ENCODE measurements around the gene RAP1GAP2. TPM values are rescaled to one million over a fixed set of nuclear protein-coding genes. Genes with fewer than 3 reads are reported as not detected.

Gene RAP1GAP2
- total RNA-seq, 1 experiment from 2014 or later: 72.8 TPM

DNA sequence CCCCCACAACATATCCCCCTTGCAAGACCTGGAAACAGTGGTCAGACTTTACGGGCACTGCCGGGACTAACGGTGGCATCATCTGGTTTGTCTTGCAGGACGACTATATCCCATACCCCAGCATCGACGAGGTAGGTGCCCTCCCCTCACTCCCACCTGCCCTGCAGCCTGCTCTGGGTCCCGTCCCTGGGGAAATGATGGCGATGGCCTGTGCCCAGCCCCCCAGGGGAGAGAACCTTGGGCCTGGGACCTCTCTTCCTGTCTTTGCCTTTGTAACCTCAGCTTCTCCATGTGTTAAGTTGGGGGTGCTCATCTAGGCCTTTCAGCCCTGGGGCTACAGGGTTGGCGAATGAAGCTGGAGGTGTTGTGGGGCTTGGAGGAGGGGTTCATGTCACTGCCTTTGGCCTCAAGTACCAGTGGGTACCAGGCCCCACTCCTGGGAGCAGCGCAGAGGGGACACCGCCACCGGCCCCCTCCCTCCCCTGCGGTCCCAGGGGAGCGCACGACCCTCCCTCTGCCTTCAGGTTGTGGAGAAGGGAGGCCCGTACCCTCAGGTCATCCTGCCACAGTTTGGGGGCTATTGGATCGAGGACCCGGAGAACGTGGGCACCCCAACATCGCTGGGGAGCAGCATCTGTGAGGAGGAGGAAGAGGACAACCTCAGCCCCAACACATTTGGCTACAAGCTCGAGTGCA lies 167.2 kb downstream of the RAP1GAP2 start:
- Mint-ChIP-seq H3K36me3 (peaks cover 30% of the 10 kb centered on the region), H3K27me3 (ENCODE audit: low read depth) (no peaks in the 10 kb centered on the region), H3K9me3 (no peaks in the 10 kb centered on the region), H3K4me3 (no peak overlapping the region), H3K4me1 (peaks cover 15% of the 10 kb centered on the region), H3K27ac (no peak overlapping the region)
- POLR2A ChIA-PET: no interaction called here
- ATAC-seq: no peak
- CTCF ChIA-PET: interaction anchor here (1.2 kb wide), 1 partner anchor 115 kb away, joined by 5 read pairs; no protein-coding TSS in a partner anchor
- DNase-seq (ENCODE audit: low spot score): no peak
- no peak for TF ChIP-seq ZNF232 (CRISPR knock-in tag; IDR thresholded peaks at IDR 0.05)
- no peak for TF ChIP-seq CREB1 (CRISPR knock-in tag; IDR thresholded peaks at IDR 0.05)
- TF ChIP-seq, protein P1, sequence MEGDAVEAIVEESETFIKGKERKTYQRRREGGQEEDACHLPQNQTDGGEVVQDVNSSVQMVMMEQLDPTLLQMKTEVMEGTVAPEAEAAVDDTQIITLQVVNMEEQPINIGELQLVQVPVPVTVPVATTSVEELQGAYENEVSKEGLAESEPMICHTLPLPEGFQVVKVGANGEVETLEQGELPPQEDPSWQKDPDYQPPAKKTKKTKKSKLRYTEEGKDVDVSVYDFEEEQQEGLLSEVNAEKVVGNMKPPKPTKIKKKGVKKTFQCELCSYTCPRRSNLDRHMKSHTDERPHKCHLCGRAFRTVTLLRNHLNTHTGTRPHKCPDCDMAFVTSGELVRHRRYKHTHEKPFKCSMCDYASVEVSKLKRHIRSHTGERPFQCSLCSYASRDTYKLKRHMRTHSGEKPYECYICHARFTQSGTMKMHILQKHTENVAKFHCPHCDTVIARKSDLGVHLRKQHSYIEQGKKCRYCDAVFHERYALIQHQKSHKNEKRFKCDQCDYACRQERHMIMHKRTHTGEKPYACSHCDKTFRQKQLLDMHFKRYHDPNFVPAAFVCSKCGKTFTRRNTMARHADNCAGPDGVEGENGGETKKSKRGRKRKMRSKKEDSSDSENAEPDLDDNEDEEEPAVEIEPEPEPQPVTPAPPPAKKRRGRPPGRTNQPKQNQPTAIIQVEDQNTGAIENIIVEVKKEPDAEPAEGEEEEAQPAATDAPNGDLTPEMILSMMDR (IDR thresholded peaks at IDR 0.05): no peak
- TF ChIP-seq GTF2I (CRISPR knock-in tag; conservative IDR thresholded peaks at IDR 0.05): no peak
- no peak for TF ChIP-seq PRRX2 (CRISPR knock-in tag; IDR thresholded peaks at IDR 0.05)
- TF ChIP-seq, protein P2, sequence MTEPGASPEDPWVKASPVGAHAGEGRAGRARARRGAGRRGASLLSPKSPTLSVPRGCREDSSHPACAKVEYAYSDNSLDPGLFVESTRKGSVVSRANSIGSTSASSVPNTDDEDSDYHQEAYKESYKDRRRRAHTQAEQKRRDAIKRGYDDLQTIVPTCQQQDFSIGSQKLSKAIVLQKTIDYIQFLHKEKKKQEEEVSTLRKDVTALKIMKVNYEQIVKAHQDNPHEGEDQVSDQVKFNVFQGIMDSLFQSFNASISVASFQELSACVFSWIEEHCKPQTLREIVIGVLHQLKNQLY (CRISPR knock-in tag; IDR thresholded peaks at IDR 0.05): no peak
- TF ChIP-seq ZBTB21 (CRISPR knock-in tag; IDR thresholded peaks at IDR 0.05; ENCODE audit: borderline replicate concordance): no peak
- TF ChIP-seq, protein P3, sequence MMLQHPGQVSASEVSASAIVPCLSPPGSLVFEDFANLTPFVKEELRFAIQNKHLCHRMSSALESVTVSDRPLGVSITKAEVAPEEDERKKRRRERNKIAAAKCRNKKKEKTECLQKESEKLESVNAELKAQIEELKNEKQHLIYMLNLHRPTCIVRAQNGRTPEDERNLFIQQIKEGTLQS (CRISPR knock-in tag; conservative IDR thresholded peaks at IDR 0.05): no peak

DNA sequence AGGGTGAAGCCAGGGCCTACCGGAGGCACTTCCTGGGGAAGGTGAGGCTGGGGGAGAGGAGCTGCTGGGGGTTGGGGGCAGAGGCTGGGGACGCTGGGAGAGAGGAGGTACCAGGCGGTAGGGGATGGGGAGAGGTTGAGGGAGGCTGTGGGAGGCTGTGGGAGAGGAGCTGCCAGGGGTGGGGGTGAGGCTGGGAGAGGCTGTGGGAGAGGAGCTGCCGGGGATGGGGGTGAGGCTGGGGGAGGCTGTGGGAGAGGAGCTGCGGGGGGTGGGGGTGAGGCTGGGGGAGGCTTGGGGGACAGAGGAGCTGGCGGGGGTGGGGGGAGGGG lies 167.8 kb downstream of the RAP1GAP2 start:
- CTCF ChIA-PET: no interaction called here
- ATAC-seq: no peak
- H3K9me3 Mint-ChIP-seq: no peaks in the 10 kb centered on the region

DNA sequence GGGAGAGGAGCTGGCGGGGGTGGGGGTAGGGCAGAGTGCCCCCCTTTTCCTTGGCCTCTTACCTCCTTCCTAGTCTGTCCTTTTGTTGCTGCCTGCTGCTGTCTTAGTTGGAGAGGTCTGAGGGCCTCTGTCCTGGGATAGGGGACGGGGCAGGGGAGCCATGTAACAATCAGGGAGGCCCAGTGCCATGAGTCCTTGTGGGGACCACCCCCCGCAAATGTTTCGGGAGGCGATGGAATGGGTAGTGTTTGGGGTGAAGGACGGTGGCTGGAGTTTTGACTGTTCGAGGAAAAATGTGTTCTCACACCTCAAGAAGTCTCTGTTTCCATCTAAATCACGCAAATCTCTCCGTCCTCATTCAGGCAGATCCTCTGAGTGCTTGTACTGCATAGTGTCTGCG lies 168.1 kb downstream of the RAP1GAP2 start:
- no peak for DNase-seq (ENCODE audit: low spot score)
- Mint-ChIP-seq H3K4me3 (no peak overlapping the region), H3K4me1 (peaks cover 10% of the 10 kb centered on the region), H3K36me3 (peaks cover 32% of the 10 kb centered on the region), H3K9me3 (no peaks in the 10 kb centered on the region), H3K27ac (peak overlapping the region; percentile 74), H3K27me3 (ENCODE audit: low read depth) (no peaks in the 10 kb centered on the region)
- TF ChIP-seq HMGA2 (CRISPR knock-in tag; IDR thresholded peaks at IDR 0.05): no peak
- TF ChIP-seq CREB1 (CRISPR knock-in tag; IDR thresholded peaks at IDR 0.05): no peak
- TF ChIP-seq ATF6 (CRISPR knock-in tag; IDR thresholded peaks at IDR 0.05): no peak
- no peak for TF ChIP-seq ZNF423 (CRISPR knock-in tag; IDR thresholded peaks at IDR 0.05)
- no peak for TF ChIP-seq ERG (CRISPR knock-in tag; IDR thresholded peaks at IDR 0.05)
- no peak for TF ChIP-seq HMGXB4 (CRISPR knock-in tag; IDR thresholded peaks at IDR 0.05)
- no peak for TF ChIP-seq RELA (CRISPR knock-in tag; IDR thresholded peaks at IDR 0.05; ENCODE audit: borderline replicate concordance)
- no peak for TF ChIP-seq TEAD4 (CRISPR knock-in tag; IDR thresholded peaks at IDR 0.05)
- TF ChIP-seq AR (CRISPR knock-in tag; IDR thresholded peaks at IDR 0.05): no peak
- no peak for TF ChIP-seq FOXJ3 (CRISPR knock-in tag; IDR thresholded peaks at IDR 0.05; ENCODE audit: borderline replicate concordance)
- no peak for TF ChIP-seq JUN (CRISPR knock-in tag; IDR thresholded peaks at IDR 0.05)
- TF ChIP-seq ZNF416 (CRISPR knock-in tag; IDR thresholded peaks at IDR 0.05): no peak
- ChIA-PET POLR2A (no interaction called here), CTCF (no interaction called here)
- no peak for ATAC-seq

More for the DNA sequence above, 167.8 kb downstream of the RAP1GAP2 start:
- no peaks in the 10 kb centered on the region for H3K27me3 Mint-ChIP-seq (ENCODE audit: low read depth)
- no peak for TF ChIP-seq TEAD1 (CRISPR knock-in tag; IDR thresholded peaks at IDR 0.05)
- no peak overlapping the region for H3K4me3 Mint-ChIP-seq
- POLR2A ChIA-PET: no interaction called here
- peaks cover 32% of the 10 kb centered on the region for H3K36me3 Mint-ChIP-seq
- H3K4me1 Mint-ChIP-seq: peaks cover 14% of the 10 kb centered on the region
- H3K27ac Mint-ChIP-seq: no peak overlapping the region
- DNase-seq (ENCODE audit: low spot score): no peak
